ENCODE measurements around the gene TPSD1. TPM values are rescaled to one million over a fixed set of nuclear protein-coding genes. Genes with fewer than 3 reads are reported as not detected.

Gene TPSD1
- total and polyA plus RNA-seq, 7 experiments from 2014 or later = not detected

DNA sequence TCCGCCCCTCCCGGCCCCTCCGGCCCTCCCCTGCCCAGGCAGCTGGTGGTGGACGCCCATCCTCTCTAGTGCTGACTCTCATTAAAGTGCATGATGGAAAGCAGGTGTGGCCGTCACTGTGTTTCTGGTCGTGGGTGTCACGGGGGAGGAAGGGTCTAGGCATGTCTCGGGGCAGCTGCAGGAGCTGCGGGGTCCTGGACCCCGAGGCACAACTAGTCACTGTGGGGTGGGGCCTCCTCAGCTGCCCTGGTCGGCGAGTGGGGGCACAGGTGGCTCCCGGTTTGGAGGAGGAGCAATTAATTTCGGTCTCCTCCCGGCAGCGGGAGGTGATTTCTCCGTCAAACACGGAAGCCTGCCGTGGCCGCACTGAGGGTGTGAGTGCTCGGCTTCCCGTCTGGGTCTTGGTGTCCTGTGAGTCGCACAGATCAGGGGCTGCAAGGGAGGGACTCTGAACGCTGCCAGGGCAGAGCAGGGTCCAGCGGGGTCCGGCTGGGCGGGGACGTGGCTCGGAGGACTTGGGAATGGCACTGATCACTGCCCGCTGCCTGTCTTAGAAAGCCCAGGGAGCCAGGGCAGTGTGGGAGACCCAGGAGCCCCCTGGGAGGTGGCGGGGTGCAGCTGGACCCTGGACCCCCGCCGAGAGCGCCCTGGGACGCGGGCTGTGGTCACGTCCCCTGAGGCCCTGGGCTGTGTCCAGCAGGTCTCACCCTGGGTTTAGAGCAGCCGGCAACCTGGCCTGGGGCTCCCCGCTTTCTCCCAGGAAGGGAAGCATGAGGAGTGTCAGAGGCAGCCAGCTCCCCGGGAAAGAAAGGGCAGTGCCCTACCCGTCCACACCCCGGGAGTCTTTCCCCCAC is 3.3 kb downstream of the TPSD1 start:
- Histone ChIP-seq H3K27me3 (ENCODE audit: control insufficient read depth in 2 of 2, insufficient read depth in 2 of 2, low read length in 2 of 2) (no peaks in the 10 kb centered on the region), H3K36me3 (ENCODE audit: control insufficient read depth in 2 of 3, insufficient read depth in 3 of 3, low read length in 3 of 3) (no peaks in the 10 kb centered on the region), H3K27ac (ENCODE audit: low read depth, low read length) (no peak overlapping the region), H3K9me3 (ENCODE audit: control insufficient read depth in 2 of 3, low read length in 3 of 3) (no peaks in the 10 kb centered on the region), H3K4me3 (ENCODE audit: low read length) (no peak overlapping the region), H3K4me1 (ENCODE audit: control insufficient read depth in 2 of 2, insufficient read depth in 2 of 2, low read length in 2 of 2) (no peaks in the 10 kb centered on the region)
- DNase-seq = no peak
- H3K9me3 Mint-ChIP-seq = peaks cover 0 to under 1% (median 0%) of the 10 kb centered on the region in 11 donors
- H3K4me3 Mint-ChIP-seq = peak overlapping the region; percentile 9 to 73 (median 60)
- H3K27ac Mint-ChIP-seq = peak overlapping the region in 3 of 9 donors; percentile 18 to 62 (median 36)
- ATAC-seq = no peak
- peaks cover 18 to 28% (median 19%) of the 10 kb centered on the region in 5 donors for H3K27me3 Mint-ChIP-seq
- ChIA-PET CTCF (interaction anchor here (0.5 to 0.7 kb wide), 2 partner anchors 46 to 420 kb away, joined by 3 to 4 read pairs; no protein-coding TSS in a partner anchor), POLR2A (no interaction called here)
- intact Hi-C loops (cut with micrococcal nuclease) = no loop called here
- H3K36me3 Mint-ChIP-seq = no peaks in the 10 kb centered on the region
- peaks cover 0 to 9% (median 5%) of the 10 kb centered on the region in 7 donors for H3K4me1 Mint-ChIP-seq

DNA sequence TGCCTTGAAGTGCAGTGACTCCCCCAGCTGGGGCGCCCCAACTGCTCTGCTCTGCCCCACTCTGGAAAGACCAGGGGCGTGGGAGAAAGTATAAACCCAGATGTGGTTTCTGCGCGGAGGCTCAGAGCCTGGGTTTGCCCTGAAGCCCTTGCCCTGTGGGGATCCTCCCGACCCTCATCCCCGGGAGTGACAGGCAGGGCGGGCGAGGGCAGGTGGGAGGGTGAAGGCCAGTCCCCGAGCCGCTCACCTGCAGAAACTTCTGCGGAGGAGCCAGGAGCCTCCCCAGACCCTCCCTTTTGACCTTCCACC is 3.8 kb downstream of the TPSD1 start:
- Histone ChIP-seq H3K4me1 (ENCODE audit: control insufficient read depth in 2 of 2, insufficient read depth in 2 of 2, low read length in 2 of 2) (no peaks in the 10 kb centered on the region), H3K27ac (ENCODE audit: low read depth, low read length) (no peak overlapping the region), H3K36me3 (ENCODE audit: control insufficient read depth in 2 of 3, insufficient read depth in 3 of 3, low read length in 3 of 3) (no peaks in the 10 kb centered on the region), H3K27me3 (ENCODE audit: control insufficient read depth in 2 of 2, insufficient read depth in 2 of 2, low read length in 2 of 2) (no peaks in the 10 kb centered on the region), H3K4me3 (ENCODE audit: low read length) (no peak overlapping the region), H3K9me3 (ENCODE audit: control insufficient read depth in 2 of 3, low read length in 3 of 3) (no peaks in the 10 kb centered on the region)
- Mint-ChIP-seq H3K36me3 (no peaks in the 10 kb centered on the region), H3K27me3 (peaks cover 18 to 28% (median 19%) of the 10 kb centered on the region in 5 donors), H3K4me3 (peak overlapping the region in 1 of 10 donors; percentile 62), H3K4me1 (peaks cover 0 to 9% (median 5%) of the 10 kb centered on the region in 7 donors), H3K9me3 (peaks cover 0 to 6% (median 0%) of the 10 kb centered on the region in 11 donors), H3K27ac (no peak overlapping the region)
- no peak for ATAC-seq
- intact Hi-C loops (cut with micrococcal nuclease) = no loop called here
- POLR2A ChIA-PET = no interaction called here
- CTCF ChIA-PET = no interaction called here
- DNase-seq = no peak

DNA sequence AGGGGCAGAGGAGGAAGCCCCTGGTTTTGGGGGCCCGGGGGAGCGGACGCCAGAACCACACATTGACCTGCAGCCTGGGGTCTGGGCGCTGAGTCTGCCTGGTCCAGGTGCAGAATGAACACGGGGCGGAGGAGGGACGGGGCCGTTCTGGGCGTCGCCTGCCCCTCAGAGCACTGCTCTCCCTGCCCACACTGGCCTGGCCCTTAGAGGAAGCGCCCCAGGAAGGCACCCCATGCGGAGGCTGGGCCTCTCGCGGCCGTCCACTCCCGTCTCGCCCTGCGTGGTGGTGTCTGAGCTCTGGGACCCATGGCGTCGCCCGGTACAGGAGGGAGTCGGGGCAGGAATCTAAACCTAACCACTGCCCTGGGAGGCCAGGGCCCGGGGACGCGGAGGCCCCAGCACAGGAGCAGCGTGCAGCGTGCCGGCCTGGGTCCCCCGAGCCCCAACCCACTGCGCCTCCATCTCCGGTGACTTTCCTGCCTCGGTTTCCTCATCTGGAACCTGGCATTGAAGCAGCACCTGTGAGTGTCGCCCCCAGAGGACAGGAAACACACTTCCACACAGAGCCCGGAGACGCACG is 4.3 kb downstream of the TPSD1 start:
- Histone ChIP-seq H3K27me3 (ENCODE audit: control insufficient read depth in 2 of 2, insufficient read depth in 2 of 2, low read length in 2 of 2) (no peaks in the 10 kb centered on the region), H3K27ac (ENCODE audit: low read depth, low read length) (no peak overlapping the region), H3K9me3 (ENCODE audit: control insufficient read depth in 2 of 3, low read length in 3 of 3) (no peaks in the 10 kb centered on the region), H3K36me3 (ENCODE audit: control insufficient read depth in 2 of 3, insufficient read depth in 3 of 3, low read length in 3 of 3) (no peaks in the 10 kb centered on the region), H3K4me3 (ENCODE audit: low read length) (no peak overlapping the region), H3K4me1 (ENCODE audit: control insufficient read depth in 2 of 2, insufficient read depth in 2 of 2, low read length in 2 of 2) (no peaks in the 10 kb centered on the region)
- H3K4me1 Mint-ChIP-seq = peaks cover 0 to 9% (median 5%) of the 10 kb centered on the region in 7 donors
- intact Hi-C loops (cut with micrococcal nuclease) = no loop called here
- peaks cover 0 to 10% (median 0%) of the 10 kb centered on the region in 11 donors for H3K9me3 Mint-ChIP-seq
- peak overlapping the region in 2 of 10 donors; percentile 16 to 62 for H3K4me3 Mint-ChIP-seq
- H3K27ac Mint-ChIP-seq = peak overlapping the region in 1 of 9 donors; percentile 62
- no peaks in the 10 kb centered on the region for H3K36me3 Mint-ChIP-seq
- CTCF ChIA-PET = no interaction called here
- DNase-seq (no peak), ATAC-seq (no peak)
- H3K27me3 Mint-ChIP-seq = peaks cover 18 to 28% (median 19%) of the 10 kb centered on the region in 5 donors
- POLR2A ChIA-PET = no interaction called here

DNA sequence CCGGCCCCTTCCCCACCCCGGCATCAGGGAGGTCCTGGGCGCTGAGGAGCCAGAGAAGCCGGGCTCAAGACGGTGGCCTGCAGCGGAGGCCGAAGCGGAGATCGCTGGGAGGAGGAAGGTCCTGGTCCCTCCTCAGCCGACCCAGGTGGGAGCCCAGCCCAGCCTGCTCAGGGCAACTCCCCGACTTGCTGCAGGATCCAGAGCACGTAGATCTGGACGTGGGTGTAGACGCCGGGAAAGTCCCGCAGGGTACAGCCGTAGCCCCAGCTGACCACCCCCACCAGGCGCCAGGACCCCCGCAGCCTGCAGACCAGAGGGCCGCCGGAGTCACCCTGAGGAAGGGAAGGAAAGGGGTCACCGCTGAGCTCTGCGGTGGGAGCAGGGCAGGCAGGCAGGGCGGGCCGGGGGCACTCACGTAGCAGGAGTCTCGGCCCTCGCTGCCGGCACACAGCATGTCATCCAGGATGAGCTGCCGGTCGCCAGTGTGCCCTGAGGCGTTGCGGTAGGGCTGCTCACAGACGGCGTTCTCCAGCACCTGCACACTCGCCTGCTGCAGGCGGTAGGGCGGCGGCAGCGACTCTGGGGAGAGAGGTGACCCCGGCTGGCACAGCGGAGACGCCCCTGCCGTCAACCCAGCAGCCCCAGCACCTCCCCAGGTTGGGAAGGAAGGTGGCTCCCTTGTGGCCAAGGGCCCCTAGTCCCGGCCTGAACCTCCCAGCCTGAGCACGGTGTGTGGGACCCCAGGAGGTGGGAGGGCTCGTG is 5.4 kb downstream of the TPSD1 start:
- H3K9me3 ChIP-seq (ENCODE audit: control insufficient read depth in 2 of 3, low read length in 3 of 3) = no peaks in the 10 kb centered on the region
- Mint-ChIP-seq H3K9me3 (peaks cover 0 to 10% (median 0%) of the 10 kb centered on the region in 11 donors), H3K27ac (no peak overlapping the region), H3K36me3 (no peaks in the 10 kb centered on the region), H3K4me3 (no peak overlapping the region), H3K27me3 (peaks cover 18 to 28% (median 19%) of the 10 kb centered on the region in 5 donors), H3K4me1 (peaks cover 0 to 9% (median 5%) of the 10 kb centered on the region in 7 donors)
- POLR2A ChIA-PET = no interaction called here
- no peak overlapping the region for H3K4me3 ChIP-seq (ENCODE audit: low read length)
- CTCF ChIA-PET = no interaction called here
- H3K27ac ChIP-seq (ENCODE audit: low read depth, low read length) = no peak overlapping the region
- H3K4me1 ChIP-seq (ENCODE audit: control insufficient read depth in 2 of 2, insufficient read depth in 2 of 2, low read length in 2 of 2) = no peaks in the 10 kb centered on the region
- no peaks in the 10 kb centered on the region for H3K27me3 ChIP-seq (ENCODE audit: control insufficient read depth in 2 of 2, insufficient read depth in 2 of 2, low read length in 2 of 2)
- H3K36me3 ChIP-seq (ENCODE audit: control insufficient read depth in 2 of 3, insufficient read depth in 3 of 3, low read length in 3 of 3) = no peaks in the 10 kb centered on the region
- intact Hi-C loops (cut with micrococcal nuclease) = no loop called here
- DNase-seq (no peak), ATAC-seq (no peak)

DNA sequence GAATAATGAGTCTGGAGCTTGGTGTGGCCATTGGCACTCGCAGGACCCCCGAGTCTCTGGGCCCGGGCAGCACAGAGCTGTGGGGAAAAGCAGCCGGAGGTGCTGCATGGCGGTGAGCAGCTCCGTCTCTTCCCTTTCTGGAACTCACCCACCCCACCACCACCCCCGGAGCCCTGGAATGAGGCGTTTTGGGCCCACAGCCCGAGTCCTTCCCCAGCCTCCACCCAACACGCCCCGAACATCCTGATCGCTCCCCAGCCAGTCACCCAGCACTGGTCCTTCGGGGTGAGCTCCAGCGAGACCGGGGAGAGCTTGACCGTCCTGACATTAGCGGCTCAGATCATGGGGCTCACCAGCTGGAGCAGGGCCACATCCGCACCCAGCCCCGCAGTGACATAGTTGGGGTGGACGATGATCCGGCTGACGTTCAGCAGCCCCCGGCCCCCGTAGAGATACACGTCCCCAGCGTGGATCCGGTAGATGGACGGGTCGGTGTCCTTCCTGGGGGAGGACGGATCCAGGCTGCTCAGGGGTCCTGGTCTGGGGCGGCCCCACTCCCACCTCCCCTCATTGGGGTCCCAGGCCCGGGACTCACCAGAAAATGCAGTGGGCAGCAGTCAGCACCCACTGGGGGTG is 6.5 kb downstream of the TPSD1 start:
- Histone ChIP-seq H3K4me1 (ENCODE audit: control insufficient read depth in 2 of 2, insufficient read depth in 2 of 2, low read length in 2 of 2) (no peaks in the 10 kb centered on the region), H3K36me3 (ENCODE audit: control insufficient read depth in 2 of 3, insufficient read depth in 3 of 3, low read length in 3 of 3) (no peaks in the 10 kb centered on the region), H3K27ac (ENCODE audit: low read depth, low read length) (no peak overlapping the region), H3K4me3 (ENCODE audit: low read length) (no peak overlapping the region), H3K9me3 (ENCODE audit: control insufficient read depth in 2 of 3, low read length in 3 of 3) (no peaks in the 10 kb centered on the region), H3K27me3 (ENCODE audit: control insufficient read depth in 2 of 2, insufficient read depth in 2 of 2, low read length in 2 of 2) (no peaks in the 10 kb centered on the region)
- Mint-ChIP-seq H3K4me1 (peaks cover 0 to 9% (median 5%) of the 10 kb centered on the region in 7 donors), H3K36me3 (no peaks in the 10 kb centered on the region), H3K4me3 (no peak overlapping the region), H3K9me3 (peaks cover 0 to 10% (median 0%) of the 10 kb centered on the region in 11 donors), H3K27me3 (peaks cover 18 to 28% (median 19%) of the 10 kb centered on the region in 5 donors), H3K27ac (peak overlapping the region in 1 of 9 donors; percentile 59)
- no peak for ATAC-seq
- CTCF ChIA-PET = no interaction called here
- no peak for DNase-seq
- intact Hi-C loops (cut with micrococcal nuclease) = no loop called here
- POLR2A ChIA-PET = no interaction called here

DNA sequence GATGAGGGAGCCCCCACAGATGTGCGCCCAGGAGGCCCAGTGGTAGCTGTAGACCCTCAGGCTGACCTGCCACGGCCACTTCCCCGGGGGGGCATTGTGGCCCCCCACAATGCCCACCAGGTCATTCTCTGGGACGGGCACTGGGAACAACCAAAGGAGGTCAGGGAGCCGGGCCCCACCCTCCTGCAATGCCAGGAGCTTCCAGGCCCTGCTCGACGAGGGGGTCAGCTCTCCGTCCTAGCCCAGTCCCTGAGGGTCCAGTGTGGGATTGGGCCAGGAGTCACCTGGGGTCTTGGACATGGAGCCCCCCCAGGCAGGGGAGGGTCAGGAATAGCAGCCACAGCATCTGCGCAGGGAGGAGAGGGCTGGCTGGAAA is 7.0 kb downstream of the TPSD1 start:
- Mint-ChIP-seq H3K27ac (no peak overlapping the region), H3K4me1 (peaks cover 0 to 9% (median 5%) of the 10 kb centered on the region in 7 donors), H3K36me3 (no peaks in the 10 kb centered on the region), H3K27me3 (peaks cover 18 to 28% (median 19%) of the 10 kb centered on the region in 5 donors), H3K9me3 (peaks cover 0 to 10% (median 0%) of the 10 kb centered on the region in 11 donors), H3K4me3 (no peak overlapping the region)
- no peaks in the 10 kb centered on the region for H3K36me3 ChIP-seq (ENCODE audit: control insufficient read depth in 2 of 3, insufficient read depth in 3 of 3, low read length in 3 of 3)
- H3K27ac ChIP-seq (ENCODE audit: low read depth, low read length) = no peak overlapping the region
- ChIA-PET CTCF (no interaction called here), POLR2A (no interaction called here)
- no peak for DNase-seq
- no peaks in the 10 kb centered on the region for H3K4me1 ChIP-seq (ENCODE audit: control insufficient read depth in 2 of 2, insufficient read depth in 2 of 2, low read length in 2 of 2)
- no peaks in the 10 kb centered on the region for H3K9me3 ChIP-seq (ENCODE audit: control insufficient read depth in 2 of 3, low read length in 3 of 3)
- ATAC-seq = no peak
- no peaks in the 10 kb centered on the region for H3K27me3 ChIP-seq (ENCODE audit: control insufficient read depth in 2 of 2, insufficient read depth in 2 of 2, low read length in 2 of 2)
- no peak overlapping the region for H3K4me3 ChIP-seq (ENCODE audit: low read length)
- intact Hi-C loops (cut with micrococcal nuclease) = no loop called here

All from naive thymus-derived CD4-positive, alpha-beta T cell (primary cell).